Naive thymus-derived CD4-positive, alpha-beta T cell (primary cell): ENCODE results near the gene MAP3K14. TPM values are rescaled to one million over a fixed set of nuclear protein-coding genes. Genes with fewer than 3 reads are reported as not detected.
A peak's percentile ranks its signal among the peaks of the same experiment; 100 is the strongest.

Source experiments
- ATAC-seq: fragments of 150-1000 bp; cut with Tn5 transposase; 2 replicates; pipeline ENCODE4 v1.10.0; 2021; ENCODE audit warnings: mild to moderate bottlenecking, moderate library complexity
- CTCF ChIA-PET: fragments of 350-600 bp; sonication (Branson Sonifier 250); formaldehyde crosslinking; loops from one replicate; lab custom pipeline; 2021; ENCODE audit warnings: antibody characterized with exemption; lab: Charles Lee
- POLR2A ChIA-PET: fragments of 350-600 bp; sonication (Branson Sonifier 250); formaldehyde crosslinking; loops from one replicate; lab custom pipeline; 2021; ENCODE audit warnings: antibody characterized with exemption, inconsistent platforms; lab: Charles Lee
- DNase-seq, 9 donors: peaks; one replicate each; pipeline versions ENCODE4 v3.0.0 to v3.0.0-alpha.2; 2020 to 2022; ENCODE audit warnings: mixed read lengths in 1 of 9
- H3K27ac ChIP-seq: one replicate; pipeline ENCODE4 v1.7.0; 2013; ENCODE audit warnings: mild to moderate bottlenecking, low read depth, low read length, moderate library complexity
- H3K27me3 ChIP-seq, 2 donors: one replicate each; pipeline ENCODE4 v1.7.0; 2013; ENCODE audit warnings: low read length in 2 of 2, mild to moderate bottlenecking in 2 of 2, moderate library complexity in 2 of 2; ENCODE audit not compliant: control insufficient read depth in 2 of 2, insufficient read depth in 2 of 2
- H3K36me3 ChIP-seq, 3 experiments: 1 replicate in 2 of 3; 2 replicates in 1 of 3; pipeline ENCODE4 v1.7.0; 2013; ENCODE audit warnings: low read length in 3 of 3, mild to moderate bottlenecking in 3 of 3, moderate library complexity in 1 of 3; ENCODE audit not compliant: insufficient read depth in 3 of 3, control insufficient read depth in 2 of 3
- H3K4me1 ChIP-seq, 2 donors: one replicate each; pipeline ENCODE4 v1.7.0; 2013; ENCODE audit warnings: low read length in 2 of 2, mild to moderate bottlenecking in 2 of 2, moderate library complexity in 1 of 2; ENCODE audit not compliant: control insufficient read depth in 2 of 2, insufficient read depth in 2 of 2
- H3K4me3 ChIP-seq: 2 replicates; pipeline ENCODE4 v1.7.0; 2013; ENCODE audit warnings: mild to moderate bottlenecking, low read length
- H3K9me3 ChIP-seq, 3 experiments: 1 replicate in 2 of 3; 2 replicates in 1 of 3; pipeline ENCODE4 v1.7.0; 2013; ENCODE audit warnings: low read length in 3 of 3; ENCODE audit not compliant: control insufficient read depth in 2 of 3
- H3K27ac Mint-ChIP-seq, 9 donors: one replicate each; pipeline ENCODE4 v1.8.0; 2020 to 2022; ENCODE audit warnings: mixed read lengths in 9 of 9, mild to moderate bottlenecking in 8 of 9, moderate library complexity in 5 of 9, inconsistent platforms in 2 of 9
- H3K27me3 Mint-ChIP-seq, 5 donors: one replicate each; pipeline ENCODE4 v1.8.0; 2021 to 2022; ENCODE audit warnings: mixed read lengths in 5 of 5, mild to moderate bottlenecking in 1 of 5
- H3K36me3 Mint-ChIP-seq, 5 donors: one replicate each; pipeline ENCODE4 v1.8.0; 2020 to 2022; ENCODE audit warnings: mixed read lengths in 5 of 5, mild to moderate bottlenecking in 3 of 5, inconsistent platforms in 1 of 5
- H3K4me1 Mint-ChIP-seq, 7 donors: one replicate each; pipeline ENCODE4 v1.8.0; 2020 to 2022; ENCODE audit warnings: mixed read lengths in 7 of 7, mild to moderate bottlenecking in 3 of 7, inconsistent platforms in 1 of 7
- H3K4me3 Mint-ChIP-seq, 10 donors: one replicate each; pipeline ENCODE4 v1.8.0; 2020 to 2022; ENCODE audit warnings: mild to moderate bottlenecking in 10 of 10, mixed read lengths in 10 of 10, moderate library complexity in 6 of 10, inconsistent platforms in 2 of 10
- H3K9me3 Mint-ChIP-seq, 11 donors: one replicate each; pipeline ENCODE4 v1.8.0; 2020 to 2022; ENCODE audit warnings: mixed read lengths in 11 of 11, mild to moderate bottlenecking in 4 of 11, inconsistent platforms in 1 of 11, moderate library complexity in 1 of 11
- intact Hi-C, 2 donors: fragments of 100-400 bp; cut with micrococcal nuclease; formaldehyde crosslinking; loops; one replicate each; pipeline ENCODE4 v1.15.1; 2023
- polyA plus RNA-seq, 2 donors: library from polyadenylated mRNA; unstranded; fragments of 300-500 nt; fragmentation: Illumina TruSeq; gene quantifications; one replicate each; pipeline ENCODE4 v1.2.3, GENCODE V29; 2021
- total RNA-seq, 6 experiments: library from RNA in 5 of 6; stranded (reverse) in 5 of 6; gene quantifications; 1 replicate in 5 of 6; 2 replicates in 1 of 6; pipeline ENCODE4 v1.2.3 and lab custom pipeline; 2021 to 2026

Gene MAP3K14
- total and polyA plus RNA-seq, 7 experiments from 2014 or later = 2.4 to 39.8 (median 31.5) TPM

- Mint-ChIP-seq H3K36me3 (peaks cover 0 to 13% (median 4%) of the 10 kb centered on the region in 5 donors), H3K4me1 (peaks cover 20 to 46% (median 36%) of the 10 kb centered on the region in 7 donors)
Measured at GRCh38 chr17:45262516-45263476, 54.0 kb downstream of the MAP3K14 start.

GRCh38 chr17:45261577-45262515 lies 55.0 kb downstream of the MAP3K14 start, which contains the start of gene SPATA32:
Gene SPATA32 (minus strand): TSS chr17:45262094. CDS start chr17:45262016, 78 bp downstream.
- Histone ChIP-seq H3K4me3 (peak within 1 kb of the TSS; percentile 52), H3K36me3 (peaks cover 0 to 41% (median 8%) of the 10 kb centered on the region in 3 experiments), H3K27me3 (no peaks in the 10 kb centered on the region), H3K4me1 (peaks cover 10 to 31% of the 10 kb centered on the region in 2 donors), H3K9me3 (no peaks in the 10 kb centered on the region), H3K27ac (peak within 1 kb of the TSS; percentile 85)
- ChIA-PET CTCF (interaction anchor here (0.9 to 2.9 kb wide), 3 partner anchors 13 to 36 kb away, joined by 3 to 8 read pairs (median 4); no protein-coding TSS in a partner anchor), POLR2A (interaction anchor here (1.0 to 34.3 kb wide), 9 partner anchors 10 to 55 kb away, joined by 3 to 851 read pairs (median 5); partner anchors contain the start of genes FMNL1 and MAP3K14)
- peaks cover 0 to 9% (median 0%) of the 10 kb centered on the region in 5 donors for H3K36me3 Mint-ChIP-seq
- ATAC-seq (peak; percentile 83), DNase-seq (peak; percentile 45 to 69 (median 66))
- H3K4me1 Mint-ChIP-seq = peaks cover 22 to 55% (median 45%) of the 10 kb centered on the region in 7 donors
- H3K27me3 Mint-ChIP-seq = no peaks in the 10 kb centered on the region
- no peaks in the 10 kb centered on the region for H3K9me3 Mint-ChIP-seq
- H3K27ac Mint-ChIP-seq = peak within 1 kb of the TSS; percentile 58 to 93 (median 86)
- intact Hi-C loops = loop anchor here (1.0 to 5.0 kb wide), 4 partner anchors 14 to 55 kb away; partner anchors contain the start of gene MAP3K14 (in 1 of the 2)
- H3K4me3 Mint-ChIP-seq = peak within 1 kb of the TSS; percentile 77 to 89 (median 84)

More at GRCh38 chr17:45262516-45263476, 54.0 kb downstream of the MAP3K14 start:
- H3K4me1 ChIP-seq = peaks cover 10 to 24% of the 10 kb centered on the region in 2 donors
- DNase-seq (no peak), ATAC-seq (no peak)
- intact Hi-C loops = loop anchor here (1.0 to 5.0 kb wide), 4 partner anchors 14 to 55 kb away; partner anchors contain the start of gene MAP3K14 (in 1 of the 2)
- peak overlapping the region; percentile 52 for H3K4me3 ChIP-seq
- no peaks in the 10 kb centered on the region for H3K27me3 Mint-ChIP-seq
- POLR2A ChIA-PET = interaction anchor here (0.9 to 1.7 kb wide), 9 partner anchors 11 to 54 kb away, joined by 3 to 7 read pairs (median 3); partner anchors contain the start of gene MAP3K14
- peak overlapping the region; percentile 49 to 90 (median 86) for H3K27ac Mint-ChIP-seq
- H3K36me3 ChIP-seq = peaks cover 0 to 51% (median 10%) of the 10 kb centered on the region in 3 experiments
- no peaks in the 10 kb centered on the region for H3K27me3 ChIP-seq
- CTCF ChIA-PET = interaction anchor here (0.8 to 1.4 kb wide), 5 partner anchors 13 to 37 kb away, joined by 3 to 7 read pairs (median 3); no protein-coding TSS in a partner anchor
- no peaks in the 10 kb centered on the region for H3K9me3 Mint-ChIP-seq
- peak overlapping the region; percentile 85 for H3K27ac ChIP-seq
- H3K9me3 ChIP-seq = no peaks in the 10 kb centered on the region
- peak overlapping the region; percentile 77 to 89 (median 84) for H3K4me3 Mint-ChIP-seq

- ChIA-PET CTCF (interaction anchor here (1.4 to 2.9 kb wide), 2 partner anchors 12 to 24 kb away, joined by 4 to 8 read pairs; no protein-coding TSS in a partner anchor), POLR2A (interaction anchor here (0.5 to 34.3 kb wide), 8 partner anchors 9 to 124 kb away, joined by 3 to 851 read pairs (median 4); partner anchors contain the start of gene FMNL1)
- H3K27me3 ChIP-seq = no peaks in the 10 kb centered on the region
- peaks cover 10 to 40% of the 10 kb centered on the region in 2 donors for H3K4me1 ChIP-seq
- H3K9me3 Mint-ChIP-seq = no peaks in the 10 kb centered on the region
- DNase-seq = no peak
- H3K36me3 ChIP-seq = peaks cover 0 to 26% (median 6%) of the 10 kb centered on the region in 3 experiments
- intact Hi-C loops = loop anchor here (5.0 kb wide), 2 partner anchors 33 to 57 kb away; partner anchors contain the start of gene MAP3K14 (in 1 of the 2)
- peak overlapping the region in 9 of 10 donors; percentile 29 to 89 (median 80) for H3K4me3 Mint-ChIP-seq
- no peak overlapping the region for H3K4me3 ChIP-seq
- ATAC-seq = no peak
- no peaks in the 10 kb centered on the region for H3K9me3 ChIP-seq
- no peak overlapping the region for H3K27ac ChIP-seq
- no peaks in the 10 kb centered on the region for H3K27me3 Mint-ChIP-seq
- peaks cover 0 to 9% (median 0%) of the 10 kb centered on the region in 5 donors for H3K36me3 Mint-ChIP-seq
- peak overlapping the region; percentile 5 to 86 (median 58) for H3K27ac Mint-ChIP-seq
- H3K4me1 Mint-ChIP-seq = peaks cover 33 to 70% (median 55%) of the 10 kb centered on the region in 7 donors
Measured at GRCh38 chr17:45260204-45260783, 56.5 kb downstream of the MAP3K14 start.

GRCh38 chr17:45258981-45259380 lies 57.8 kb downstream of the MAP3K14 start:
- DNase-seq (no peak), ATAC-seq (no peak)
- no peaks in the 10 kb centered on the region for H3K27me3 Mint-ChIP-seq
- no peaks in the 10 kb centered on the region for H3K27me3 ChIP-seq
- no peak overlapping the region for H3K27ac ChIP-seq
- intact Hi-C loops = no loop called here
- peaks cover 0 to 5% (median 0%) of the 10 kb centered on the region in 5 donors for H3K36me3 Mint-ChIP-seq
- H3K27ac Mint-ChIP-seq = peak overlapping the region in 6 of 9 donors; percentile 17 to 60 (median 38)
- H3K4me3 ChIP-seq = no peak overlapping the region
- no peaks in the 10 kb centered on the region for H3K9me3 Mint-ChIP-seq
- no peaks in the 10 kb centered on the region for H3K9me3 ChIP-seq
- H3K4me3 Mint-ChIP-seq = peak overlapping the region in 1 of 10 donors; percentile 1
- POLR2A ChIA-PET = interaction anchor here (1.1 to 34.3 kb wide), 4 partner anchors 10 to 34 kb away, joined by 4 to 851 read pairs (median 10); partner anchors contain the start of gene FMNL1
- peaks cover 10 to 45% of the 10 kb centered on the region in 2 donors for H3K4me1 ChIP-seq
- H3K4me1 Mint-ChIP-seq = peaks cover 40 to 79% (median 65%) of the 10 kb centered on the region in 7 donors
- CTCF ChIA-PET = interaction anchor here (0.7 to 2.9 kb wide), 5 partner anchors 10 to 25 kb away, joined by 3 to 8 read pairs (median 4); no protein-coding TSS in a partner anchor
- H3K36me3 ChIP-seq = peaks cover 0 to 12% (median 0%) of the 10 kb centered on the region in 3 experiments

GRCh38 chr17:45257115-45257514 lies 59.7 kb downstream of the MAP3K14 start:
- Histone ChIP-seq H3K9me3 (no peaks in the 10 kb centered on the region), H3K27me3 (no peaks in the 10 kb centered on the region), H3K4me1 (peaks cover 4 to 37% of the 10 kb centered on the region in 2 donors), H3K36me3 (peaks cover 0 to 6% (median 0%) of the 10 kb centered on the region in 3 experiments), H3K4me3 (no peak overlapping the region), H3K27ac (no peak overlapping the region)
- ATAC-seq (no peak), DNase-seq (no peak)
- H3K9me3 Mint-ChIP-seq = no peaks in the 10 kb centered on the region
- H3K36me3 Mint-ChIP-seq = peaks cover 0 to 7% (median 0%) of the 10 kb centered on the region in 5 donors
- peak overlapping the region in 7 of 9 donors; percentile 26 to 78 (median 72) for H3K27ac Mint-ChIP-seq
- POLR2A ChIA-PET = interaction anchor here (3.0 to 34.3 kb wide), 2 partner anchors 9 to 32 kb away, joined by 16 to 851 read pairs; partner anchors contain the start of gene FMNL1
- peak overlapping the region in 4 of 10 donors; percentile 3 to 77 (median 48) for H3K4me3 Mint-ChIP-seq
- no peaks in the 10 kb centered on the region for H3K27me3 Mint-ChIP-seq
- intact Hi-C loops = no loop called here
- CTCF ChIA-PET = interaction anchor here (0.9 to 2.8 kb wide), 4 partner anchors 13 to 60 kb away, joined by 3 to 15 read pairs (median 6); no protein-coding TSS in a partner anchor
- H3K4me1 Mint-ChIP-seq = peaks cover 45 to 88% (median 78%) of the 10 kb centered on the region in 7 donors
